ENCODE data around the gene KRT13. TPM values are rescaled to one million over a fixed set of nuclear protein-coding genes. Genes with fewer than 3 reads are reported as not detected.

The KRT13 gene
- polyA plus RNA-seq, 1 donor from 2014 or later = not detected

GRCh38 chr17:41545829-41546410, 40.5 kb upstream of the KRT13 start:
- Histone ChIP-seq H3K27me3 (ENCODE audit: insufficient read depth, low read depth, low read length) (no peaks in the 10 kb centered on the region), H3K27ac (ENCODE audit: low read length) (no peak overlapping the region), H3K36me3 (ENCODE audit: insufficient read depth, low read length) (no peaks in the 10 kb centered on the region), H3K4me3 (ENCODE audit: low read length) (no peak overlapping the region), H3F3A (ENCODE audit: insufficient read depth, low read length, poor library complexity, severe bottlenecking) (no peaks in the 10 kb centered on the region), H3K9ac (ENCODE audit: low read length) (no peak overlapping the region), H4K20me1 (ENCODE audit: insufficient read depth) (no peaks in the 10 kb centered on the region), H3K4me2 (ENCODE audit: low read length) (no peak overlapping the region), H2AFZ (ENCODE audit: low read depth, low read length) (no peak overlapping the region), H3K79me2 (replicated peaks; ENCODE audit: insufficient read depth, low read length) (no peaks in the 10 kb centered on the region), H3K9me3 (ENCODE audit: low read length) (no peaks in the 10 kb centered on the region), H3K9me2 (ENCODE audit: insufficient read depth, low read length) (no peaks in the 10 kb centered on the region)
- TF ChIP-seq TAF1 (IDR thresholded peaks at IDR 0.05; ENCODE audit: low read depth) = no peak
- no peak for TF ChIP-seq POLR2AphosphoS5 (IDR thresholded peaks at IDR 0.05)
- no peak for TF ChIP-seq RAD21 (conservative IDR thresholded peaks at IDR 0.05)
- TF ChIP-seq REST (IDR thresholded peaks at IDR 0.05; ENCODE audit: borderline replicate concordance) = no peak
- TF ChIP-seq MXI1 (conservative IDR thresholded peaks at IDR 0.05; ENCODE audit: poor library complexity, severe bottlenecking) = no peak
- TF ChIP-seq EP300 (conservative IDR thresholded peaks at IDR 0.05; ENCODE audit: poor library complexity, severe bottlenecking) = no peak
- TF ChIP-seq EZH2 (IDR thresholded peaks at IDR 0.05; ENCODE audit: borderline replicate concordance, insufficient read depth, low read length, poor library complexity, severe bottlenecking) = no peak
- no peak for TF ChIP-seq SMC3 (conservative IDR thresholded peaks at IDR 0.05; ENCODE audit: poor library complexity)
- no peak for TF ChIP-seq CTCF (IDR thresholded peaks at IDR 0.05; ENCODE audit: poor library complexity, severe bottlenecking)

- TF ChIP-seq EP300 (conservative IDR thresholded peaks at IDR 0.05; ENCODE audit: poor library complexity, severe bottlenecking) (no peak), CTCF (IDR thresholded peaks at IDR 0.05; ENCODE audit: poor library complexity, severe bottlenecking) (no peak), REST (IDR thresholded peaks at IDR 0.05; ENCODE audit: borderline replicate concordance) (no peak)
- Histone ChIP-seq H3F3A (ENCODE audit: insufficient read depth, low read length, poor library complexity, severe bottlenecking) (no peaks in the 10 kb centered on the region), H3K79me2 (replicated peaks; ENCODE audit: insufficient read depth, low read length) (no peaks in the 10 kb centered on the region), H3K9me3 (ENCODE audit: low read length) (no peaks in the 10 kb centered on the region), H2AFZ (ENCODE audit: low read depth, low read length) (no peak overlapping the region), H3K9me2 (ENCODE audit: insufficient read depth, low read length) (no peaks in the 10 kb centered on the region), H3K27ac (ENCODE audit: low read length) (no peak overlapping the region), H3K9ac (ENCODE audit: low read length) (no peak overlapping the region), H3K27me3 (ENCODE audit: insufficient read depth, low read depth, low read length) (no peaks in the 10 kb centered on the region), H3K4me2 (ENCODE audit: low read length) (no peak overlapping the region), H4K20me1 (ENCODE audit: insufficient read depth) (no peaks in the 10 kb centered on the region), H3K36me3 (ENCODE audit: insufficient read depth, low read length) (no peaks in the 10 kb centered on the region), H3K4me3 (ENCODE audit: low read length) (no peak overlapping the region)
These were observed 39.5 kb upstream of the KRT13 start for GRCh38 chr17:41544935-41545334.

Measured in neural cell (in vitro differentiated cells).